GM21576 (cell line): ENCODE measurements around the gene SPON1.

Source experiments
- ATAC-seq: cut with Tn5 transposase; IDR thresholded peaks from one replicate; pipeline ENCODE4 v1.9.1; 2021; ENCODE audit warnings: mild to moderate bottlenecking, moderate library complexity; ENCODE audit not compliant: unreplicated experiment

SPON1 gene

DNA sequence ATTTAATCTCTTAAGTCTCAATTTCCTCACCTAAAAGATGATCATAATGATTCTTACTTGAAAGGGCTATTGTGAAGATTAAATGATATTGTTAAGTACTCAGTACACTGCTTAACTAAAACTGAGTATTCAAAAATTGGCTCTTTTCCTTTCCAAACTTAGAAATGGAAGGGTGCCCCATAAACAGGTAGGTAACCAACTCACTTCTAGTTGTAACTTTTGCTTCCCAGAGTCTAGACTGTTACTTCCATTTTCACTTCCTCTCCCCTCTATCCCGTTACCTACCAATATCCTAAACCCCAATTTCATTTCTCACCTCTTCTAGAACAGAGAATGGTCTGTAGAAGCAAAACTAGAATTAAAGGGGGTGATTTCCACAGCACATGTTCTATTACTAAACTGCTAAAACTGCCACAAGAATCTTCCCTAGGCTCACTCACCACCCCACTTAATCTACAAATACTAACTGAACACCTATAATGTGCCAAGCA is 346.4 kb downstream of the SPON1 start:
- peak; percentile 41 for ATAC-seq

DNA sequence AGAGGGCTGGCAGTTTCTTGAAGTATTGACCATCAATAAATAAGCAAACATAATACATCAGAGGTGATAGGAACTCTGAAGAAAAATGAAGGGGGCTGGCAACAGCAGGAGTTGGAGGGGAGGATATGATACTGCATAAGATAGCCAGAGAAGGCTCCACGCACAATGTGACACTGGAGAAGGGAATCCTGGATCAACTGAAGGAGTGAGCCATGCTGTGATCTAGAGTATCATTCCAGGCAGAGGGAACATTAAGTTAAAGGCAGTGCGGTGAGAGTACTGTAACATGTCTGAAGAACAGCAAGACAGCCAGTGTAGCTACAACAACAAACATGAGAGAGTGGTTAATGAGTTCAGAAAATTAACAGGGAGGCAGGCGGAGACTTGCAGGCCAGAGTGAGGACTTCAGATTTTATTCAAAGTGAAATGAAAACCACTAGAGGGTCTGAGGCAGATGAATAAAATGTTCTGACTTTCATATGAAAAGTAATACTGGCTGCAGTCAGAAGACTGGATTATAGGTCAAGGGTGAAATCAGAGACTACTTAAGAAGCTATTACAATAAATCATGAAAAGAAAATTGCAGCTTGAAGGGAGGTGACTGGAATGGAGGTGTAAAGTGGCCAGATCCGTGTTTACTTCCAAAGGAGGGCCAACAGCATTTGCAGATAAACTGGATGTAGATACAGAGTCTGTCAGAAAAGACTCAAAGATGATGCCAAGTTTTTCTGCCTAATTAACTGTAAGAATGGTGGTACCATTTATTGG is 347.1 kb downstream of the SPON1 start:
- ATAC-seq: no peak

DNA sequence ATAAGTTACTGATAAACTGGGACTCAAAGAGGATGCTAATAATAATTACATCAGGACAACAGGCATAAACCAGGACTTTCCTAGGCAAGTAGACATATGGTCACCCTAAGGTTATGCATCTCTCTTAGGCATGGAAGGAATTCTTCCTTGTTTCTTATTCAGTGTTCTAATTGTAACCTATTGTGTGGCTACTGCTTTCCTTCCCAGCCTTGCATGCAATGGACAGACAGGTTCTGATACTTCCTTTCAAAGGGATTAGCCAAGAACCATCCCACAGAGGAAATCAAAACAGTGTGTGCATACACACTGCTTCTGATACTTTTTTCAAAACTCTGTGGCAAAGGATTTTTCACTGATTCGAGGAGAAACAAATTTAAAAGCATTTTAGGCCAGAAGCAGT is 348.2 kb downstream of the SPON1 start:
- no peak for ATAC-seq

DNA sequence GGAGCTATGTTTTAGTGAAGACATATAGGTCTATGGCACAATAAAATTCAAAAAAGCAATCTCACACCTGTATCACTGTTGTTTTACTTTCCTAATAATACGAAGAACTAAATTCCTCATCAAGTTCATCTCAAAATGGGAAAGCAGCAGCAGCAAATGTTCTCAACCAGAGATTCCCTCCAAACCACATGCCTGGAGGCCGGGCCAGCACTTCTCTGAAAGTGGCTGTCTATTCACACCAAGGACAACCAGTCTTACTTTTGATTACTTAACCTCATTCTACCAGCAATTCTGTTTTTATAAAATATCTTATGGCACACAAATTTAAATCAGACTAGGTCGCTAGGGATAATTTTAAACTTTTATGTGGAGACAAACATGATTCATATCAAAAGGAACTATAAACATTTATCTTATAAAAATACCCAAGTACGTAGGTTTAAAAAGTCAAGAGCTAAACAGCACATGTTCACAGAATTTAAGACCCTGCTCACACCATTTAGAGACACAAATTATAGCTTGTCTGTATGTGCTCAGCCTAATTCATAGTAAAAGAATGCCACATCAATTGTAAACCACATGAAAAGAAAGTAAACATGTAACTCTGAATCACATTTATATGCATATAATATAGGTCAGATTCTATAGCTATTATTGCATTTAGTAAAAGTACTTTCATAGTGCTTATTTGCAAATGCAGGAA is 350.4 kb downstream of the SPON1 start:
- ATAC-seq: no peak

DNA sequence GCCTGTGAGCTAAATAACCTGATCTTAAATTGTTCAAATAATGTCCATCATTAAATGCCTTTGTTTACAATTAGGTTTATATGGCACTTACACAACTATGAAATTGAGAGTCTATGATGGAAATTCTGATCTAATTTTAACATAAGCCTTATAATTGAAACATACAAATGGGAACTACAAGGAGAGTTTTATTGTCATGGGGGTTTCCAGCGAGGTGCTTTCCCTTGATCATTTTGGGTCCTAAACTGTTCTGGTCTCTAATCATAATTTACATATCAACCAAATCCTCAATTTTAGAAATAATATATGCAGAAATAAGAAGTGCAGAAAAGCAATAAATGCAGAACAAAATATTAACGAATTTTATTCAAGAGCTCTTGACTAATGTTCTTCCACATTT is 351.6 kb downstream of the SPON1 start:
- ATAC-seq: no peak

DNA sequence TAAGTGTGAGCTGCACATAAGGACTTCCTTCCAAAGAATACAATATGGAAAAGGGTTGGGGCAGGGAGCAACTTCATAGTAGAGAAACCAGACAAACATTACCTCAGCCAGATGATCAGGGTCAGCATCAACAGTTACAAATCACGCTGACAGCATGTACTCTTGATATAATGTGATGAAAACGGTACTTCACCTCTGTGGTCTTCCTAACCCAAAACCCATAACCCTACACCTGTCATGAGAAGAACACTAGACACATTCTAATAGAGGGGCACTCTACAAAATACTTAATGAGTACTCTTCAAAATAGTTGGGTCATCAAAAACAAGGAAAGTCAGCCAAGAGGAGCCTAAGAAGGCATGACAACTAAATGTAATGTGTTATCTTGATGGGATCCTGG is 352.6 kb downstream of the SPON1 start:
- no peak for ATAC-seq
